ENCODE data around the gene TNFRSF13B.
"Not testable (repeated sequence)": the region's sequence is repeated elsewhere in the genome, so short reads cannot be mapped to it uniquely, and the experiment has no call there.

TNFRSF13B gene

GRCh38 chr17:16986391-16986790, 14.5 kb upstream of the TNFRSF13B start:
- no peak for DNase-seq

GRCh38 chr17:16981928-16982327, 10.0 kb upstream of the TNFRSF13B start:
- DNase-seq, result no peak

DNA sequence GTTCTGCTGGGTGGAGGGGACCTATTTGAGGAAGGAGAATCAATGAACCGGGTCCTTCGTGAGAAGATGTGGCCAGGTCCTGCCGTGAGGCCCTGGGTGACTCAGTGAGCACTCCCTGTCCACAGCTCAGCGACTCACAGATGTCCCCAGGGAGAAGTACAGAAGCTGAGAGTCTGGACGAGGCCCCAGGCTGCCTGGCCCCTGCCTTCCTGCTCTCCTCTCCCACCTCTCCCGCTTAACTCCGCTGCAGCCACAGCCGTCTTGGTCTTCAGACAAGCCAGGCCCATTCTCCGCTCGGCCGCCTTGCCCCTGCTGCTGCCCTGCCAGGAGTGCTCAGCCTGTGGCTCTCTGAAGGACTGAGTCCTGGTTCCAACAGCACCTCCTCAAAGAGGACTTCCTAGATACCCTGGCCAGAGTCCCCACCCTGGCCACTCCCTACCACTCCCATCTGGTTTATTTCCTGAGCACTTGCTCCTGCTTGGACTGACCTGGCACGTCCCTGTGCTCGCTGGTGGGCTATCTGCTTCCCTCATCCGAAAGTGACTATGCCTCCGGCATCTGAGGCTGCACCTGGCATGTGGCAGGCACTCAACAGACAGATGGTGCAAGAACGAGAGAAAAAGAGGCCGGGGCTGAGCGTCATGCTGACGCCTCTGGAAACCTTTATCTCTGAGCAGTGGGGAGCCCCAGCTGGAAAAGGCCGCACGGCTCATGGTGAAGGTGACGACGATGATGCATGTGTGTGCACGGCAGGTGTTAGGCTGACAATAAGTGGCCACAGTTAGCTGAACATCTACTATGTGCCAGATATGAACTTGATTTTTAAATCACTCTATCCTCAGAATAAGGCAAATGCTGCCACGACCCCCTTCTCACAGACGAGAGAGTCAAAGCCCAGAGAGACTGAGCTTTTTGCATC, 9.2 kb upstream of the TNFRSF13B start:
- no peak for DNase-seq

DNA sequence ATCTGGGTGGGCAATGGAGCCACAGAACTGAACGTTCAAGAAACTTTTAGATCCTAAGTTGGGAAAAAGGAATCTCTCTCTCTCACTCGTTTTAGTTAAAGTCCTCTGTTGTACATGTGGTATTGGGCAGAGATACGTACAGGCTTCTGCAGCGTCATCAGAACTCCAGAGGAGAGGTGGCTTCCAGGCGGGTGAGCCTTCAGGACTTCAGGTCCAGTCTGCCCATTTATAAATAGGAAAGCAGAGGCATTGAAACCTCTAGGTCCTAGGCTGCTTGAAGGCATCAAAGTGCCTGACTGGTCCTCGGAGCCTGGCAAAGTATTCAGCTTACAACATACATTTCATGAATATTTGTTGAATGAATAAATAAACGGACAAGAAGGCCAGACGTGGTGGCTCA, 8.1 kb upstream of the TNFRSF13B start:
- DNase-seq, result no peak

DNA sequence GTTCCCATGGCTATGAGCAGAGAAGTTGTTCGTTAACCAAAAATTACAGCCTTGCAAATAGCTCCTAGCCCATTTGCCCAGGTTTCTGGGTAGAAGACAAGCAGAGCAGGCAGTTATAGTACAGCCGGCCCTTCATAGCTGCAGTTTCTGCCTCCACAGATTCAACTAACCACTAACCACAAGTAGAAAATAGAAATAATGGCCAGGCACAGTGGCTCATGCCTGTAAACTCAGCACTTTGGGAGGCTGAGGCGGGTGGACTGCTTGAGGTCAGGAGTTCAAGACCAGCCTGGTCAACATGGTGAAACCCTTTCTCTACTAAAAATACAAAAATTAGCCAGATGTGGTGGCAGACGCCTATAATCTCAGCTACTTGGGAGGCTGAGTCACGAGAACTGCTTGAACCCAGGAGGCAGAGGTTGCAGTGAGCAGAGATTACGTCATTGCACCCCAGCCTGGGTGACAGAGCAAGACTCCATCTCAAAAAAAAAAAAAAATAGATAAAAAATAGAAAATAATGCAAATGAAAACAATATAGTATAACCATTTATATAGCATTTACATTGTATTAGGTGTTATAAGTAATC, 7.4 kb upstream of the TNFRSF13B start:
- not testable (repeated sequence) for DNase-seq

- no peak for DNase-seq
Observed at GRCh38 chr17:16977932-16978331, 6.0 kb upstream of the TNFRSF13B start.

- DNase-seq, result no peak
Observed at GRCh38 chr17:16976725-16977550, 5.0 kb upstream of the TNFRSF13B start.

DNA sequence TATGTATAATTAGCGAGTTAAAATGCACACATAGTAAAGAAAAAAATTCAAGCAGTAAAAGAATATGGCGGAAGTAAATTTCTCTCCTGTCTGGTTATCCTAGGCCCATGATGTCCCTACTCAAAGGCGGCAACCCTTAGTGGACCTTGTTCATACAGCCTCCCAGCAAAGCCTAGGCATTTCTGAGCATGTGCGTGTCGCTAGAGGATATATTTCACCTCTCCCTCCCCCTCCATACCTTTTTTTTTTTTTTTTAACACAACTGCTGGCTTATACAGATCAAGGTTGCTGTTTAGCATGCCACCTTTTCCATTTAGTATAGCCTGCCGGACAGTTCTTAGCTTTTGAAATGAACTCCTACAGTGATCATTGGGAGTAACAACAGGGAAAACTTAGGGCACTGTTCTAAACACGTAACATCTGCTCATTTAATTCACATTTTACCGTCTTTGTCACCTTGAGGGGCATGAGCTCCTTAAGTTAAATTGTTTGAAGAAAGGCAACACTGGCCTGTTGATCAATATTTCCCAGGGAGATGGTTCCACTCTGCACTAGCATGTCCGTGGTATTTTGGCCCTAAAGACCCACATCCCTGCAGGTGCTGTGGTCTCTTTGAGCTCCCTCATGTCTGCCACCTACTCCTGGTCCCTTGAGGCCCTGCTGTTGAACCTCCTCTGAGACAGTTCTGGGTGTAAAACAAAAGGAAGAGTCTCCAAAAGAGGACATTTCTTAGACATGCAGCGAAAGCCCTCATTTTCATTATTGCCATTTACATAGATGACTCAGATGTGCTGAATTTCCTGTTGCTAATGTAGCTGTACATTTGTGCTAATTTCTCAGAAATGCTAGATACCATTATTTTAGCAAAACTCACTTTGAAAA, 4.1 kb upstream of the TNFRSF13B start:
- DNase-seq, result no peak

GRCh38 chr17:16975277-16975651, 3.3 kb upstream of the TNFRSF13B start:
- no peak for DNase-seq

GRCh38 chr17:16974569-16975276, 2.8 kb upstream of the TNFRSF13B start:
- DNase-seq, result no peak

DNA sequence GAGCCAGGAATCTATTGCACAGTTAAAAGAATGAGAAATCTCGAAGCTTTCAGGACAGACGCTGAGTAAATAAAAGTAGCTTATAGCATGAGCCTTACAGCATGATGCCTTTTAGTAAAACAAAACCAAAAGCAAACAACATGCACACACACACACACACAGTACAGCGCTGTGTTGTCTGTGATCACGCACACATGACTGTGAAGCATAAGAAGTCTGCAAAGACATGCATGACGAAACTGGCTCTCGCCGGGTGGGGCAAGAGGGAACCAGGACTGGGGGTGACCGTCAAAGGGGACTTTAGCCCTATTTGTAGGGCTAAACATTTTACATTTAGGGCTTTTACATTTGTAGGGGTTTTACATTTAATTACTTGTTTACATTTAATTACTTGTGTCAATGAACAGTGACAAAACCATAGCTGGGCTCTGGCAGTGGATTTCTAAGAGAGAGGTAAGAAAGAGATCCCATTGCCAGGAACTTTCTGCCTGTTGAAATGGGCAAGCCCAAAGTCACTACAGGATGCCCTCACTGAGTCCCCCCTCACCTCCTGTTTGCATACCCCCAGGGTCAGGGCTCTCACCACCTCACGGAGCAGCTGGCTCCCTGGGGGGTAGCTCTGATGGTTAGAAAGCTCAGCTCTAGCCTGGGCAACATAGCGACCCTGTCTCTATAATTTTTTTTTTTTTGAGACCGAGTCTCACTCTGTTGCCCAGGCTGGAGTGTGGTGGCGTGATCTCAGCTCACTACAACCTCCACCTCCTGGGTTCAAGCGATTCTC, 2.0 kb upstream of the TNFRSF13B start:
- DNase-seq, result no peak

GRCh38 chr17:16973043-16973442, 1.1 kb upstream of the TNFRSF13B start:
- DNase-seq, result not testable (repeated sequence)

GRCh38 chr17:16972346-16972745, 428 bp upstream of the TNFRSF13B start:
- no peak for DNase-seq

- no peak for DNase-seq
Observed at GRCh38 chr17:16969931-16970906, 1.7 kb downstream of the TNFRSF13B start.

DNA sequence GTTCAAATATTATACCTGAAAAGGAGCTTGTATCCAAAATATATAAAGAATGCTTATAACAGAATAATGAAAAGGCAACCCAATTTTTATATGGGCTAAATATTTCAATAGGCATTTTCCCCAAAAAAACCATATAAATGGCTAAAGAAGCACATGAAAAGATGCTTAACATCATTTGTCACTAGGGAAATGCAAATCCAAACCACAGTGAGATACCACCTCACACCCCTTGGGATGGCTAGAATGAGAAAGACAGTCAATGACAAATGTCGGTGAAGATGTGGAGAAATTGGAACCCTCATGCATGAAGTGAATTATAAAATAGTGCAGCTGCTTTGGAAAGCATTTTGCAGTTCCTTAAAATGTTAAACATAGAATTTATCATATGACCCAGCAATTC, 3.1 kb downstream of the TNFRSF13B start:
- no peak for DNase-seq

DNA sequence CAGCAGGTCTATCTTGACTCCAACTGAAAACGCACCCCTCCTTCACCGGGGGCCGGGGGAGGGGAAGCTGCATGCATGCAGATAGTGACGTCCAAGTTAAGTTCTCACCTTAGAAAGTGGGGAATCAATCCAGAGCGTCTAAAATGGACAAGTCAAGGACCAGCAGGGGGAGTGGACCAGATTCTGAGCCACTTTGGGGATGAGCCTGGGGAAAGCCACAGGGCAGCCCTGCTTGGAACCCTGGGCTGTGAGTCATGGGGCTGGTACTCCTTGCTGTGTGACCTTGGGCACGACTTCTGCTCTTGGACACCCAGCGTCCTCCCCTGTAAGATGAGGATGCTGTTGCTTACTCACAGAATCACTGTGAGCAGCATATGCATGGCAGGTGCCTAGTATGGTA, 9.1 kb downstream of the TNFRSF13B start:
- no peak for DNase-seq

DNA sequence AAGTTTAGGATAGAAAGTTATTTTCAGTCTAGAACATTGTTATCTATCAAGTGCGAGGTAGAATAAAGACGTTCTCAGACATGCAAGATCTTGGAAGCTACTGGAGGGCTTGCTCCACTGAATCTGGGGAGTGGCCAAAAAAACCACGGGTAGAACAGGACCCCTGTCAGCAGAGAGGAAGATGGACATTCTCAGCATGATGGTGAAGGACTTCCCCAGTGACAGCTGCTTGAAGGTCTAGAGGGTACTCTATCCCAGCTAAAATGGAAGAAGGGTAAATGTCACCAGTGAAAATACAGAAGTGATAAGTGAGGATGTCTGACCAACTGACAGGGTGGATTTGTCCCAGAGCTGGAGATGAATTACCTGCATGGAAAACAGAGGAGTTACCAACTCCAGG, 10.1 kb downstream of the TNFRSF13B start:
- DNase-seq, result no peak

- not testable (repeated sequence) for DNase-seq
Observed at GRCh38 chr17:16961022-16961421, 10.9 kb downstream of the TNFRSF13B start.

DNA sequence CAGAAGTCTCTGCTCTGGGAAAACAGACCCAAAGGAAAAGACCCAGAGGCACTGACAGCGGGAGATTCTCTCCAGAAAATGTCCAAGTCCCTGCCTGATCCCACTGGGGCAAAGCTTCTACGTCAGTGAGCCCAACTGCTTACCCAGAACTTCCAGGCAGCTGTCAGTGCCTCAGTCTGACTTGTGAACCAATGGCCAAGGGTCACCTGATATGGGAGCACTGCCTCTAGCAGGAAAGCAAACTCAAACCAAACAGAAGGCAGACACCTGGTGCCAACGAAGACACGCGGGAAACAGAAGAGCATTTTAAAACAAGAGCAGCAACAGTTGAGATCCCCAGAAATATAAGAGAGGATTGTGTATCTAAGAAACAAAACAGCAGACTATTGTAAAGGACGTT, 16.9 kb downstream of the TNFRSF13B start:
- DNase-seq, result not testable (repeated sequence)

DNA sequence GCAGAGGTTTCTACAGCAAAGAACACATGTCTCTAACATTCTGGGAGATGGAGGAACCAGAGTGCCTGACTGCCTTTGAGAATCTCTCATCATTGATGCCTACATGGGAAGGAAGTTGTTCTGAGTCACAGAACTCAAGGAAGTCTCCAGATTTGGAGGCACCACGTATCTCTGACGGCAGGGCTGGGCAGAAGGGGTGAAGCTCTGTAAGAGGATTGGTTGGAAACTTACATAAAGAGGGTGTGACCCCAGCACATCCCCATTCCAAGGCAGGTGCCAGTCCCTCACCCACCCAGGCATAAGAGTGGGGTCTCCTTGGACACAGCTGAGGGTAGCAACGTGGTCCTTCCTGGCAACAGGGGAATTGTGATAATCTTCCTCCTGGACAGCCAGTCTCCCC, 17.4 kb downstream of the TNFRSF13B start:
- no peak for DNase-seq
